ENCODE results near the gene PPP1CC.

GRCh38 chr12:110683888-110684287 lies 58.8 kb downstream of the PPP1CC start:
- no peak for TF ChIP-seq CTCF (conservative IDR thresholded peaks at IDR 0.05; ENCODE audit: low read length)
- TF ChIP-seq EZH2phosphoT487 (IDR thresholded peaks at IDR 0.05; ENCODE audit: borderline replicate concordance): no peak
